HG02885 (cell line): ENCODE results near the gene ZBTB32.
A peak's percentile ranks its signal among the peaks of the same experiment; 100 is the strongest.

Experiments used
- ATAC-seq: cut with Tn5 transposase; IDR thresholded peaks from one replicate; pipeline ENCODE4 v1.9.1; 2021; ENCODE audit warnings: mild to moderate bottlenecking; ENCODE audit not compliant: unreplicated experiment, poor library complexity

The ZBTB32 gene

DNA sequence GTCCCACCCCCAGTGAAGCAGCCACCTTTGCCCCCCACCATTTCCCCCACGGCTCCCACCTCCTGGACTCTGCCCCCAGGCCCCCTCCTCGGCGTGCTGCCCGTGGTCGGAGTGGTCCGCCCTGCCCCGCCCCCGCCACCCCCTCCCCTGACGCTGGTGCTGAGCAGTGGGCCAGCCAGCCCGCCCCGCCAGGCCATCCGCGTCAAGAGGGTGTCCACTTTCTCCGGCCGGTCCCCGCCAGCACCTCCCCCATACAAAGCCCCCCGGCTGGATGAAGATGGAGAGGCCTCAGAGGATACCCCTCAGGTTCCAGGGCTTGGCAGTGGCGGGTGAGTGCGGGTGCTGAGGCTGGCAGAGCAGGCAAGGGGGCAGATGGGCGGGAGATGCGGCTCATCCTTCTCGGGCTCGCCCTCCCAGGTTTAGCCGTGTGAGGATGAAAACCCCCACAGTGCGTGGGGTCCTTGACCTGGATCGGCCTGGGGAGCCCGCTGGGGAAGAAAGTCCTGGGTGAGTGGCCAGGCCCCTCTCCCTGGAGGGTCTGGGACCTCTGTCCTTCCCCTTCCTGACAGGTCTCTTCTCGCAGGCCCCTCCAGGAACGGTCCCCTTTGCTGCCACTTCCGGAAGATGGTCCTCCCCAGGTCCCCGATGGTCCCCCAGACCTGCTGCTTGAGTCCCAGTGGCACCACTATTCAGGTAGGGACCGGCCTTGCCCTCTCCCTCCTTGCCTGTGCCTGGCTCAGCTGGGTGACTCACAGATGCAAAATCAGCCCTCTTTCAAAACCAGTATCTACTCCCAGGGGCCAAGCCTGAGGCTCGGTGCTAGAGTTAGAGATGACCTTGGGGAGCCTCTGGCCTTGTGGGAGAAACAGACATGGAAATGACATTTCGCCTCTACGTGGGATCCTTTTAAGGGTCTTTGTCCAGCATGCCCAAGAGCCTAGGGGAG, 29.1 kb downstream of the ZBTB32 start:
- no peak for ATAC-seq

DNA sequence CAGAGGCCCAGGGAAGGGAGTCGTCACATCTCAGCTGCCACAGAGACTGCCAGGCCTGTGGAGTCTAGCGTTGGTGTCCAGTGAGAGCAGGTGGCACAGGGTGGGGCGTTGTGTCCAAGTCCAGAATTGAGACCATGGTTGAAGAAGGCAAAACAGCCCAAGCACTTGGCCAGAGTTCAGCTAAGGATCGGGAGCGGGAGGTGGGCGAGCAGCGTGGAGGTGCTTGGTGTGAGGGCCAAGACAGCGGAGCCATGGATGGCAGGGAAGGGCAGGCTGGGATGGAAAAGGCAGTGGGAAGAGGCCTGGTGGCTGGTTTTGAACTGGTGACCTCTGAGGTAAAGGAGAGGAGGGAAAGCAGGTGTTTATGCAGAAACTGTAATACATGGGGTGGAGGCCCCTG, 29.9 kb downstream of the ZBTB32 start:
- ATAC-seq, result no peak

DNA sequence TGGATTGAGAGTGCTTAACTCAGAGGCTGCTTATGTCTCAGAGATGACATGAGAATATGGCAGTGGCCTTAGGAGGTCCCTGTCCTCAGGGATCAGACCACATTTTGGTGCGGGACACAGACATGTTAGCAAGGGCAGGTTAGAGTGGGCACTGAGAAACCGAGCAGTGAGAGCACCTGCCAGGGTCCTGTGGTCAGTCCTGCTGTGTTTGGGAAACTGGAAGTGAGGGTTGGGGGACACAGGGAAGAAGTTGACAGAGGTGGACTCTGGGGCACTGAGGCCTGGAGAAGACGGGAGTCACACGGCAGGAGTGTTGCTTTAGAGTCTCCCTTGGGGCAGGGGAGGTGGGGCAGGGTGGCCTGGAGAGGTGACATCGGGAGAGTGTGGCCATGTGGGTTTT, 30.5 kb downstream of the ZBTB32 start:
- no peak for ATAC-seq

DNA sequence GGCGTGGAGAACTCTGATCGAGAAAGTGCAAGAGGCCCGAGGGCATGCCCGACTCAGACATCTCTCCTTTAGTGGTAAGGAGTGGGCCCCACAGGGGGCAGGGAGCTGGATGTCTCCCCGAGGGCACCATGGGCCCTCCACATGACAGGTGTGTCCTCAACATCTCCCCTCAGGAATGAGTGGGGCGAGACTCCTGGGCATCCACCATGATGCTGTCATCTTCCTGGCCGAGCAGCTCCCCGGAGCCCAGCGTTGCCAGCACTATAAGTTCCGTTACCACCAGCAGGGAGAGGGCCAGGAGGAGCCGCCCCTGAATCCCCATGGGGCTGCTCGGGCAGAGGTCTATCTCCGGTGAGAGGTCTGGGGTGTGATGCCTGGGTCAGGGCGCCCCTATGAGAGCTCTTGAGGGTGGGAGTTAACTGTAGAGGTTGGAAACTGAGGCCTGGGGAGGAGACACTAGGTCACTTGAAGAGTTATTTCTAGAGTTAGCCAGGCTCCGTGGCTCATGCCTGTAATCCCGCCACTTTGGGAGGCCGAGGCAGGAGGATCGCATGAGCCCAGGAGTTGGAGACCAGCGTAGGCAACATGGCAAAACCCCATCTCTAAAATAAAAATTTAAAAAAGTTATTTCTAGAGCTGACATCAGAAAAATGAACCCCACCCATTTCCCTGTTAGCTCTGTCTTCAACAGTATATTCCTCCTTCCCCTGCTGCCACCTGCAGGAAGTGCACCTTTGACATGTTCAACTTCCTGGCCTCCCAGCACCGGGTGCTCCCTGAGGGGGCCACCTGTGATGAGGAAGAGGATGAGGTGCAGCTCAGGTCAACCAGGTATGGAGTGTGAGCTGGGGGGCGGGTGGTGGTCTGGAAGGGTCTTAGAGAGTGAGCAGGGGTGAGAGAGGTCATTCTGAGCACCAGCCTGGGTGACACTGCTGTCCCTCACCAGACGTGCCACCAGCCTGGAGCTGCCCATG, 32.8 kb downstream of the ZBTB32 start:
- ATAC-seq, result no peak

DNA sequence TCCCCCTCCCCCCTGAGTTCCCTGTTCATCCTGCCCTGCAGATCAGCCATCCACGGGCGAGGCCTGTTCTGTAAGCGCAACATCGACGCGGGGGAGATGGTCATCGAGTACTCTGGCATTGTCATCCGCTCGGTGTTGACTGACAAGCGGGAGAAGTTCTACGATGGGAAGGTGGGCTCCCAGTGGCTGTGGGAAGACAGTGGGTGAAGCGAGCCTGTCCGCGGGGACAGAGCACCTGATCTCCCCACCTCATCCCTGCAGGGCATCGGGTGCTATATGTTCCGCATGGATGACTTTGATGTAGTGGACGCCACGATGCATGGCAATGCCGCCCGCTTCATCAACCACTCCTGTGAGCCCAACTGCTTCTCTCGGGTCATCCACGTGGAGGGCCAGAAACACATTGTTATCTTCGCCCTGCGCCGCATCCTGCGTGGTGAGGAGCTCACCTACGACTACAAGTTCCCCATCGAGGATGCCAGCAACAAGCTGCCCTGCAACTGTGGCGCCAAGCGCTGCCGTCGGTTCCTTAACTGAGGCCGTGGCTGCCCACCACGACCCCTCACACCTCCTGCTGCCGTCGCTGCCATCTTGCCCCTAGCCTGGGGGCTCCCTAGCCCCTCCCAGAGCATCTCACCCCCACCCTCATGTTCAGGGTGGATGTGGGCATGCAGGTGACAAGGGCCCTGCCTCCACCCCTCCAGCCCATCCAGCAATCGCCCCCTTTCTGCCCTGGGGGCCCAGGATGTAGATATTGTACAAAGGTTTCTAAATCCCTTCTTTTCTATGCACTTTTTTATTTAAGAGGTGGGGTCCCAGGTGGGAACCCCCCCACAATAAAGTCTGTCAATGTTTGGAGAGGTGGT, 33.9 kb downstream of the ZBTB32 start:
- no peak for ATAC-seq

DNA sequence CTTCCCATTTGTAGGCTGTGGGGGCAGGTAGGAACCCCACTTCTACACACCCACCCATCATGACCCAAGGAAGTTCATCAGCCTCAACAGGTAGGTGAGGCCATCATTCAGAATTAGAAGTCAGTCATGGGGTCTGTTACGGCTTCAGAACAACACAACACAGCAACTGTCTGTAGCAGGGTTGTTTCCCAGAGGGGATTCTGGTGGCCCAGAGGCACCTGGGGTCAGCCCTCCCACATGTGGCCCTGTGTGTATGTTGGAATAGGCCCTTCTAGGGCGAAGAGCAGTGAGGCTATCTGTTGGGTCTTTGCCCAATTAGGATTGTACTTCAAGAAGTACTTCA, 34.5 kb downstream of the ZBTB32 start:
- no peak for ATAC-seq

DNA sequence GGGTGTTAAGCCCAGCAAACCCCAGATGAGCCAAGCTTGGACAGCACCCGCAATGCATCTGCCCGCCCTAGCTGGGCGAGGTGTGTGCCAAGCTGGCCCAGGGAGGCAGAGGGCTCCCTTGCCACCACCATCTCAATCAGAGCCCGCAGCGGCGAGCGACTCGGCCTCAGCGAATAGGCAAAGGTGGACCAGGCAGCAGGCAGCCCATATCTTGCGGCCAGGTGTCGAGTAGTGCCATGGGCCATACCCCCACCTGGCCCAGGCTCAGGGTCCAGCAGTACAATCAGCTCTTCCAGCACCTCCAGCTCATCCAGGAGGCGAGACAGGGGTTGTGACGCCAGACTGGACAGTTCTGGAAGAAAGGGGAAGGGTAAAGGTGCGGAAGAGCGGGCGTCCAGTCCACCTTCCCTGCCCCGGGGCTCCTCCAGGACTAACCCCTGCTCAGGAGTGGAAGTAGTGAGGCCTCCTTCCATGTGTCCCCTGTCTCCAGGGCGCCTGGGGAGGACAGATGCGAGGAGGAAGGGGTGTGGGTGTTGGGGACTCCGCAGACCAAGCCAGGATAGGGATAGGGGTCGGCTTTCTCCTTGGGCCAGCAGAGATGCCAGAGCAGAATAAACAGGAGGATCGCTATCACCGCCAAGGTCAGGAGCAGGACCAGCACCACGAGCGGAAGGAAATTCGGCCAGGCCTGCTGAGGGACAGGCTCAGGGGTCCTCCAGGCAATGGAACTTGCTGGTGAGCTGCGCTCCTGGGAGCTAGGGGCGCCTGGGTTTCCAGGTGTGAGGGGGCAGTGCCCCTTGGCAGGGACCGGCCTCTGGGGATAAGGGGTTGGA, 35.1 kb downstream of the ZBTB32 start:
- ATAC-seq, result no peak

DNA sequence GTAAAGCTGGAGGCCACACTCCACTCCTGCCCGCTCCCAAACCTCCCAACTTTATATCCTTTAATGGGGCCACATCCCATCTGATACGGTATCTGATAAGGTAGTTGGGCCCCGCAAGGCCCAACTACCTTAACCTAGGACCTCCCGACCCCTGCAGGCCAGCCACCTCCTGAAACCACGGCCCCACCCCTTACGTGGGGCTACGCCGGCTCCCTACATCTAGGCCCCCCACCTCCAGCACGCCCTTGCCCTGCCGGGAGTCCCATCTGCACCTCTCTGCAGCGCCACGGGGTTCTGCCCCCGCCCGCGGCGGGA, 35.7 kb downstream of the ZBTB32 start:
- ATAC-seq, result peak; percentile 14

DNA sequence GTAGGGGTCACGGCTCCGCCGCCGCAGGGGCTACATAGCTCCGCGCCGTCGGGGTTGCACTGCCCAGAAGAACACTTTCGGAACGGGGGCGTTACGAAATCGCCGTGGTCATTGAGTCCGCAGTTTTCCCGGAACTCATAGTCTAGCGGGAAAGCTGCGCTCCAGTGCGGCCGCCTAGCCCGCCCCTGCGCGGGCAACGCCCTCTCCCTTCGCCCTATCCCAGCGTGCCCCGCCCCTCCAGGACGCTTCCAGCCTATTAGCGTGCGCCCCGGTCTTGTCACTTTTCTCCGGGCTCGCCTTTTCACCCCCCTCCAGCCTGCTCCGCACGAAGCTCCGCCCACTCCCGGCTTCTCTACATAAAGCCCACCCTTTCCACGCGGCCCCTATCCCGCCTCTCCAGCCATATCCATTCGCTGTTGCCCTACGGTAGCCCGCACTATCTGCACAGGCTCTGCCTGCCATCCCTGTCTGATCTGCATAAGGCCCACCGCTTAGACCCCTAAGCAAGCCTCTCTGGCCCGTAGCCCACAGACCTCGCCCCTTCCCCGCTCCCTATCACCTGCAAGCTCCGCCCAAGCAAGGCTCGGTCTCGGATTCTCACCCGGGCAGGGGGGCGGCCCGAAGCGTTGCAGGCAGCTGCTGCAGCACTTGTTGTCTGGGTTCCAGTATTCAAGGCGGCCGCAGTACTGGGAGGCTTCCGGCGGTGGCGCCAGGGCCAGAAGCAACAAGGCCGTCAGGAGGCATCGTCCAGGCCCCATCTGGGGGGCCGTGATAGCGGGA, 36.3 kb downstream of the ZBTB32 start:
- peak; percentile 62 for ATAC-seq

DNA sequence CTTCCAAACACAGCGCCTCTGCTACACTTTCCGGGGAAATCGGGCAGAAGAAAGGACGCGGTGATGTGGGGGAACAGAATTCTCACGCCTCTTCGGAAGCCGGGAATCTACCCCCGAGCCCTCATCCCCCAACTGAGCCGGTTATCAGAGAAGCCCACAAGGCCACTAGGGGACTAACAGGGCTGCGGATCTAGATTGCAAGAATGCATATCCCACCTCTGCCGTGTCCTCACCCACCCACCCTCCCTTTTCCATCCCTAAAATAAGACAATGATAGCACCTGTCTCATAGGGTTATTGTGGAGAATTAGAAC, 36.8 kb downstream of the ZBTB32 start:
- no peak for ATAC-seq

DNA sequence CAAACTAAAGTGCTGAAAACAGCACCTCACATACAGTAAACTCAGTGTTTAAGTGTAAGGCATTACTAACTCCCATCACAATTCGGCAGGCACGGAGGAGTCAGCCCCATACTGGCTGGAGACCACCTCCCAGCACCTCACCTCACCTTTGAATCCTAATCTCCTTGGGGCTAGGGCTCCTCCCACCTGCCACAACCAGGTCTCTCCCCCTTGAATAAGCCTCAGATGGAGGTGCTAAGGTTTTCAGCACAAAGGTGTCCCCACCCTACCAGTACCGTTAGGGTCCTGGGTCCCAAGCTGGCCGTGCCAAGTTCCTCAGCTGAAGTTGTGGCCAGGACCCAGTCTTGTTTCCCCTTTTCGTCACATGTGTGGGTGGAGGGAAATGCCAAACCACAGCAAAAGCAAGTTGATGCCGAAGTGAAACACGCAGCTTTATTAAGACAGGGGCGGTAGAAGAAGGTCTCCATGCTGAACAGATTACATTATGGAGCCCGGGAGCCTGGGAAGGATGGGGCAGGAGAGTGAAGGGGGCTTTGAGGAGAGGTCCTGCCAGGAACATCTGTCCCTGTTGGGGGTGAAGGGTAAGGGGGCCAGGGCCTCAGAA, 37.9 kb downstream of the ZBTB32 start, which contains the start of gene IGFLR1:
Gene IGFLR1, minus strand, starts transcription at position 332 of the 604 bp plus-strand sequence. CDS start 1,272 bp downstream, outside the sequence.
- ATAC-seq, result no peak

DNA sequence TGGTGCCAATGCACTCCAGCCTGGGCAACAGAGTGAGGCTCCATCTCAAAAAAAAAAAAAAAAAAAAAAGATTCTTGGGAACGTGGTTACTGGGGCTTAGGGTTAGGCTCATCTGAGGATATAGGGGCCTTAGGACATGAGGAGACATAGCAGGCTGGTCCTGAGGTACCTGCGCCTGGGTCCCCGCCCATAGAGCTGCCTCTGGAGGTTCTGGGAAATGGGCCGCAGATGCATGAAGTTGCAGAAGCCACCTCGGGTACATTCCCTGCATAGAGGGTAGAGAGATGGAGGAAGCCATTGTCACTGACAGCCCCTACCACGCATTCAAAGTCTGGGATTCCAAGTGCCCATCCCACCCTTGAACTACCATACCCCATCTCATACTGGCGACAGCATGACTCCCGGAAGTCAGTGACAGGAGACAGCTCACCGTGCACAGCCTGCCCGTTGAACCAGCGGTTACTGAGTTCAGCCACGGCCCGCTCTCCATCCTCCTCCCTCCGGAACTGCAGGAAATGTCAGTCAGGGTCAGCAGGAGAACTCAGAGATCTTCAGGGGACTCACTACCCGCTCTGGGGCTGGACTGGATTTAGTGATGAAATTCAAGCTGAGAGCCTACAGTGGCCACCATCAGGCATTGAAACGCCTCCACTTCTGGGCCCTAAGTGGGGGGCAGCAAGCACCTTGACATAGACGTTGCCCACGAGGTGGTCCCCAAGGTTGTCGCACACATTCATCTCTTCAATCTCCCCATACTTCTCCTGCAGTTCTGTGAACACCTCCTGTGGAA, 39.5 kb downstream of the ZBTB32 start:
- no peak for ATAC-seq

DNA sequence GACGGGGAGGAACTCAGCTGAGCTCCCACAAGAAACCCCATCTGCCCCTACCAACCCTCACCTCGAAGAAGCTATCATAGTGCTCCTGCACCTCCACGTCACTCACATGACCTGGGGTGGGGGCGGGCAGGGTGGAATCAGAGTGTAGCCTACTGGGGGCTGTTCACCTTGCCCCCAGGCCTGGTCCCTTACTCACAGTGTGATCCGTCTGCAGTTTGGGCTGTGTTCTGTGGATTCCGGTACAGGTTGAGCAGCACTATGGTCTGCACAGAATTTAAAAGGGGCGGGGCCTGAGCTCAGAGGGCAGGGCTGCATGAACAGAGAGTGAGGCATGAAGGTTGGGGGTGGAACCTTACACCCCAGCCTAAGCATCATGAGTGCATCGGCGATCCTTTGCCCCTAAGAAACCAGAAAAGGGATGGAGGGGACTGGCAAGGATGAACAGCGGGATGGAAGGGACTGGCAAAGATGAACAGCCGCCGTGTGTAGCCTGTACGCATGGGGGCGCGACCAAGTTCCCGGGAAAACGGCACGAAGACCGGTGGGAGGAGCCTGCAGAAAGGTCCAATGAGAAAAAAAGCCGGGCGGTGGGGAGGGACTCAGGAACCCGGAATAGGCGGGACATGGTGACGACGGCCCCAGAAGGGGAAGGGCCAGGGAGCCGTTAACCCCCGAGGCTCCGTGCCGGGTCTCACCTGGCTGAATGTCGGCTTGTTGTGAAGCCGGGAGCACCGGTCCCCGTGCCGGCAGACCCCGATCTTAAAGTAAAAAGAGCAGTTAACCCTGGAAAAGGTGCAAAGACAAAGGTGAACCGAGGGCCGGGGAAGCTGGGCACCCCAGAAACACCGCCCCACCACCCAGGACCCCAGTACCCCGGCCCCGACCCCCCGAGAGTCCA, 40.3 kb downstream of the ZBTB32 start:
- ATAC-seq, result peak; percentile 40

DNA sequence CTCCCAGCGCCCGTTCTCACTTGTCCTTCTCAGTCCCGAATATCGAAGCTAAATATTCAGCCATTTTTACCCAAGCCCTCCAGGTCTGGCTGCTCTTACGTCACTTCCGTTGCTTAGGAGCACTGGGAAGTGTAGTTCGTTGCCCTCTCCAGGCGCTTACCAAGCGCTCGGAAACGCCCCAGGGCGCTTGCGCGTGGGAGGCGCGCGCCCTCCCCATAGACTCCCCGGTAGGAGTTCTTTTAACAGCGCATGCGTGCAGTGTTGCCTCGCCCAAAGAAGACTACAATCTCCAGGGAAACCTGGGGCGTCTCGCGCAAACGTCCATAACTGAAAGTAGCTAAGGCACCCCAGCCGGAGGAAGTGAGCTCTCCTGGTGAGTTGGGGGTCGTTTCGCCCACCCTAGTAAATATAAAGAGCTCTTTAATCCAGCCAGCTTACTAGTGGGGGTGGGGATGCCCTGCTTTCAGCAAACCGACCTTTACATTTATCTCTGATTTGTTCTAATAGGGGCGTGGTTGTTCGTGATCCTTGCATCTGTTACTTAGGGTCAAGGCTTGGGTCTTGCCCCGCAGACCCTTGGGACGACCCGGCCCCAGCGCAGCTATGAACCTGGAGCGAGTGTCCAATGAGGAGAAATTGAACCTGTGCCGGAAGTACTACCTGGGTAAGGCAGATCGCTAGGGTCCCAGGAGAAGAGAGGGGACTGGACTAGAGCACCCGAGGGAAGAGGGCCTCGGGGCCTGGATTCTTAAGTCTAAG, 41.1 kb downstream of the ZBTB32 start, which contains the start of the genes PSENEN and U2AF1L4:
Gene PSENEN, plus strand, starts transcription at position 324 of the 759 bp plus-strand sequence. Its CDS starts 280 bp downstream, at position 604.
Gene U2AF1L4, minus strand, starts transcription at position 91 of the 759 bp plus-strand sequence. Its CDS starts 27 bp downstream, at position 64.
- ATAC-seq, result peak; percentile 50

DNA sequence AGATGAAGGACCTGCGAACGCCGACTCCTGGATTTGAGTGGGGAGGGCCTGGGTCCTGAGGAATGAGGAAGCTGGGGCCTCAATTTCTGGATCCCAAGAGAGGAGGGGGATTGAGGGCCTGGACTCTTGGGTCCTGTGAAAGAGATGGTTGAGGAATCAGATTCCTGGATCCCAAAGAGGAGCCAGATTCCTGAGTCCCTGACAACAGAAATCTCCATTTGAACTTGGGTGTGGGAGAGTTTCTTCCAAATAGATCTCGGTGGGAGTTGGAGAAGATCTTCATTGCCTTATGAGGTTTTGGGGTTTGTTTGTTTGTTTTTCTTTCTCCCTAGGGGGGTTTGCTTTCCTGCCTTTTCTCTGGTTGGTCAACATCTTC, 41.7 kb downstream of the ZBTB32 start:
- no peak for ATAC-seq

DNA sequence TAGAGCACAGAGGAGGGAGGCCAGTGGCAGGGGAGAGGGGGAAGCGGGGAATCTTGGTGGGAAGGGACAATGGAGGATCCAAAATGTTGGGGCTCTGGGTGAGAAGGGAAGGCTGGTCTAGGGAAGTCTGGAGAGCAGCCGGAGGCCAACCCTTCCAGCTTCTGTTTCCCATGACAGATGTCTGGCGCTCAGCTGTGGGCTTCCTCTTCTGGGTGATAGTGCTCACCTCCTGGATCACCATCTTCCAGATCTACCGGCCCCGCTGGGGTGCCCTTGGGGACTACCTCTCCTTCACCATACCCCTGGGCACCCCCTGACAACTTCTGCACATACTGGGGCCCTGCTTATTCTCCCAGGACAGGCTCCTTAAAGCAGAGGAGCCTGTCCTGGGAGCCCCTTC, 42.2 kb downstream of the ZBTB32 start:
- ATAC-seq, result no peak
